GM20000 (cell line): Measurements from ENCODE around the gene PJA2.

Source experiments
- DNase-seq: peaks from one replicate; pipeline ENCODE4 v3.0.0; 2012; ENCODE audit warnings: low spot score
- TF ChIP-seq, protein P1 (sequence below): IDR thresholded peaks from 2 replicates; pipeline ENCODE4 v1.5.1; 2012; ENCODE audit warnings: mild to moderate bottlenecking, control low read depth; ENCODE audit errors: extremely low read depth, missing control alignments

The PJA2 gene

DNA sequence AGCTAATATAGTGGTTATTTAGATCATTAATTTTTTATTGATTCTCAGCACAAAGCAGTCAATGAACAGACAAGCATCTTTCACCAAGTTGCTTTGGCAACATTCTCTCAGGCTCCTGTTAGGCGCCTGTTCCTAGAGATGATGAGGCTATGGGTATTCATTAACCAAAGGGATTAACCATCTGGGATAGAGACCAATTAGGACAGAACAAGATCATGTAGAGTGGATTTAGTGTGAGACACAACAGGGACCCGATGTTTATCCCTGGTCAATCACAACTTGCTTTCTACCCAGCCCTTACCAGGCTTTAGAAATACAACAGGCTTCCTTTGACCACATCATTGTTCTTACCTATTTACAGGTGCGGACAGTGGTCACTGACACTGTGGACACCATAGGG lies 82.2 kb downstream of the PJA2 start:
- no peak for DNase-seq
- TF ChIP-seq, protein P1, sequence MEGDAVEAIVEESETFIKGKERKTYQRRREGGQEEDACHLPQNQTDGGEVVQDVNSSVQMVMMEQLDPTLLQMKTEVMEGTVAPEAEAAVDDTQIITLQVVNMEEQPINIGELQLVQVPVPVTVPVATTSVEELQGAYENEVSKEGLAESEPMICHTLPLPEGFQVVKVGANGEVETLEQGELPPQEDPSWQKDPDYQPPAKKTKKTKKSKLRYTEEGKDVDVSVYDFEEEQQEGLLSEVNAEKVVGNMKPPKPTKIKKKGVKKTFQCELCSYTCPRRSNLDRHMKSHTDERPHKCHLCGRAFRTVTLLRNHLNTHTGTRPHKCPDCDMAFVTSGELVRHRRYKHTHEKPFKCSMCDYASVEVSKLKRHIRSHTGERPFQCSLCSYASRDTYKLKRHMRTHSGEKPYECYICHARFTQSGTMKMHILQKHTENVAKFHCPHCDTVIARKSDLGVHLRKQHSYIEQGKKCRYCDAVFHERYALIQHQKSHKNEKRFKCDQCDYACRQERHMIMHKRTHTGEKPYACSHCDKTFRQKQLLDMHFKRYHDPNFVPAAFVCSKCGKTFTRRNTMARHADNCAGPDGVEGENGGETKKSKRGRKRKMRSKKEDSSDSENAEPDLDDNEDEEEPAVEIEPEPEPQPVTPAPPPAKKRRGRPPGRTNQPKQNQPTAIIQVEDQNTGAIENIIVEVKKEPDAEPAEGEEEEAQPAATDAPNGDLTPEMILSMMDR: no peak

DNA sequence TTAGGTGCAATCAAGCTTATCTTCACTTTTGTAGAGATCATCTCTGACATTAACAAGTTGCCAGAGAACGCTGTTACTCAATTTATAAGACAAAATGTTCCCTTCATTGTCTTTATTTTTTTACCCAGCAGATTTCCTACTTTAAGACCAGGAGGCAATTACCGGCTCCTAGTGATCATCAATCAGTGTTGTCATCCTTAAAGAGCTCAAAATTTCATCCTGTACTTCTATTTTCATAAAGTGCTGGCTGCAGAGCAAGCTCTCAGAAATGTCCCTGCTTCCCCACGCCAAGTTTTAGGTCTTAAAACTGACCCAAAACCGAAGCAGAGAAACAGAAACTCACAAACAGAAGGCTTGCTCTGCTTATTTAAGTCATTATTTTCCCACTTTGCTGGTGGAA lies 82.9 kb downstream of the PJA2 start:
- TF ChIP-seq, protein P1: no peak
- no peak for DNase-seq

DNA sequence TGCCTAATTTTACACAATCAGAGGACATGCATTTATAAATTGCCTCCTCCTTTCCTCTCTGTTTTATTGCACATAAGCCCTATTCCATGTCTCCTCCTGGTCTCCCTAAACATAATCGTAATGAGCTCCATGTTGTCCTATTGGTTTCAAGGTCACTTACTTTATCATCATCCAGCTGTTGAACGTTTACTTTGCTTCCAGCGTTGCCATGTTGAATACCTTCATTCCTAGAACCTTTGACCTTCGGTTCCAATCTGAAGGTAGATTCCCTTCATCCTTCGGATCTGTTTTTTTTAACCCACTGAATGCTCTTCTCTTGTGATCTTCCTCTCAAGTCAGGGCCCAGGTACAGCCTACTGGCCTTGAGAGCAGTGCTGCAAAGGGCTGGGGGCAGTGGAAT lies 84.3 kb downstream of the PJA2 start:
- DNase-seq: no peak
- TF ChIP-seq, protein P1: no peak

DNA sequence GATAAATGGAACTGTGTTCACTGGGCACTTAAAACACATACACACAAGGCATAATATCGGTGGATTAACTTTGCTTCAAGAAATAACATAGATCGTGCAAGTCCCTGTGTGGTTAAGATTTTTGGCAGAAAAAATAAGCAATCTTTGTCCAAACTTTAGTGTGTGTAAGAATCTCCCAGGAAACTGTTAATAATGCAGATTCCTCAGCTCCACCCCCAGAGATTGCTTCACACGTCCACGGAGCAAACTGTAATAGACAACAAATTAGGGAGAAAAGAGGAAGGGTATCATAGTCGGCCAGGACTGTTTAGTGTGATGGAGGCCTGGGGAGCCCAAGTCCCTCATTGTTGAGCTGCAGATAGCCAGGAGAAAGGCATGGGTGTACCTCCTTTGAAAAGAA lies 84.8 kb downstream of the PJA2 start:
- DNase-seq: no peak
- TF ChIP-seq, protein P1: no peak

DNA sequence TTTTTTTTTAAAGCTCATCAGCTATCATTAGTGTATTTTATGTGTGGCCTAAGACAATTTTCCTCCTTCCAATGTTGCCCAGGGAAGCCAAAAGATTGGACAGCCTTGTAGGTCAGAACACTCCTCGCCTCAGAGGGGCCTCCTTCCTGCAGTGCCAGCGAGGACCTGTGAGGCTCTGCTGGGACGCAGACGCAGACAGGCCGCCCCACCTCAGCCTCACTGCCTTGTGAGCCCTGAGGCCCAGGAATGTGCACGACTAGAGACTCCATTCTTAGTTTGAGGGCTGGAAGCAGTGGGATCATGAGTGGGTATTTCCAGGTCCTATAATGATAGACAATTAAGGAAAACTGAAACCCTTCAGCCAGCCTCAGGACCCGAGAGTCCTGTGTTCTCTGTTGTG lies 85.4 kb downstream of the PJA2 start:
- TF ChIP-seq, protein P1: no peak
- no peak for DNase-seq

DNA sequence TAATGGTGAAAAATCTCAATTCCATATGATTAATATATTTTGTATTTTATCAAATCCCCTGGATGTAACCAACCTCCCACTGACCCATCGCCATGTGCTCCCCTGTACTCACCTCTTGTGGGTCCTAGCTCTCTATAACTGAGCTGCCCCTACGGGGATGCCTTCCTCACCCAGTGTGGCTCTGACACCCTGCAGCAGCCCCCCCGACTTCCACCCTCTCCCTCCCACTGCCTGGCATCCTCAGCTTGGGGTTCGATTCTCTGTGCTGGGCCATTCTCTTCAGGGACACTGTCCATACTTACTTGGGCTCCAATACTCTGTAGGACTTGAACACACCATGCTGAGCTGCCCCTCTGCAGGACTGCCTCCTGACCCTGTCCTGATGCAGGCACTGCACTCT lies 87.1 kb downstream of the PJA2 start:
- TF ChIP-seq, protein P1: no peak
- DNase-seq: no peak

DNA sequence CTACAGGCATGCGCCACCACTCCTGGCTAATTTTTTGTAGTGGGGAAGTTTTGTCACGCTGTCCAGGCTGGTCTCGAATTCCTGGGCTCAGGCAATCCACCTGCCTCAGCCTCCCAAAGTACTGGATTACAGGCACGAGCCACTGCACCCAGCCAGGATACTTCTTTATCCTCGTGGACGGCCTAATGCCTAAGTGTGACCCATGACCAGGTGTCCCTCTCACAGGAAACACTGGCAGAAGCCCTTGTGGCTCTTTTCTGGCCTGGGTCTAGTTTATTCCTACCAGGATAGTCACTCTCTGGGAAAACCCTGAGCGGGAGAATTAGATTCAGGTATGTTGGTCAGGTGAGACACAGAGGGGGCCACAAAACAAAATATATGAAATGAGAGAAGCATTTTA lies 90.4 kb downstream of the PJA2 start:
- TF ChIP-seq, protein P1: no peak
- no peak for DNase-seq
